ENCODE measurements around the gene TICAM1. TPM values are rescaled to one million over a fixed set of nuclear protein-coding genes. Genes with fewer than 3 reads are reported as not detected.
"Not testable (repeated sequence)": the region's sequence is repeated elsewhere in the genome, so short reads cannot be mapped to it uniquely, and the experiment has no call there.

The TICAM1 gene
- total RNA-seq, 1 donor from 2014 or later, result 39.4 TPM

- Mint-ChIP-seq H3K4me3 (no peak overlapping the region), H3K27ac (no peak overlapping the region), H3K27me3 (no peaks in the 10 kb centered on the region), H3K36me3 (ENCODE audit: low read depth) (peaks cover 49% of the 10 kb centered on the region), H3K4me1 (peaks cover 23% of the 10 kb centered on the region), H3K9me3 (no peaks in the 10 kb centered on the region)
- no peak for DNase-seq
- ATAC-seq (ENCODE audit: low read depth), result no peak
- POLR2A ChIA-PET, result interaction anchor here (0.8 kb wide), 1 partner anchor 28 kb away, joined by 3 read pairs; no protein-coding TSS in a partner anchor
- no peak for TF ChIP-seq CTCF (IDR thresholded peaks at IDR 0.05)
- CTCF ChIA-PET, result interaction anchor here (1.5 to 1.7 kb wide), 2 partner anchors 9 to 35 kb away, joined by 5 to 6 read pairs; no protein-coding TSS in a partner anchor
- intact Hi-C loops (cut with micrococcal nuclease), result no loop called here
Measured at GRCh38 chr19:4844348-4845179, 13.1 kb upstream of the TICAM1 start.

GRCh38 chr19:4843647-4843965 is 12.1 kb upstream of the TICAM1 start:
- H3K27me3 Mint-ChIP-seq, result no peaks in the 10 kb centered on the region
- no peak for TF ChIP-seq CTCF (IDR thresholded peaks at IDR 0.05)
- no peaks in the 10 kb centered on the region for H3K9me3 Mint-ChIP-seq
- CTCF ChIA-PET, result no interaction called here
- no peak for ATAC-seq (ENCODE audit: low read depth)
- H3K4me3 Mint-ChIP-seq, result no peak overlapping the region
- intact Hi-C loops (cut with micrococcal nuclease), result no loop called here
- no peak overlapping the region for H3K27ac Mint-ChIP-seq
- peaks cover 57% of the 10 kb centered on the region for H3K36me3 Mint-ChIP-seq (ENCODE audit: low read depth)
- POLR2A ChIA-PET, result interaction anchor here (0.6 kb wide), 1 partner anchor 62 kb away, joined by 3 read pairs; no protein-coding TSS in a partner anchor
- peaks cover 18% of the 10 kb centered on the region for H3K4me1 Mint-ChIP-seq
- DNase-seq, result no peak

- H3K27me3 Mint-ChIP-seq, result no peaks in the 10 kb centered on the region
- H3K36me3 Mint-ChIP-seq (ENCODE audit: low read depth), result peaks cover 45% of the 10 kb centered on the region
- no peaks in the 10 kb centered on the region for H3K9me3 Mint-ChIP-seq
- intact Hi-C loops (cut with micrococcal nuclease), result no loop called here
- DNase-seq (no peak), ATAC-seq (ENCODE audit: low read depth) (no peak)
- CTCF ChIA-PET, result interaction anchor here (2.5 kb wide), 1 partner anchor 11 kb away, joined by 6 read pairs; no protein-coding TSS in a partner anchor
- POLR2A ChIA-PET, result interaction anchor here (0.6 to 0.7 kb wide), 2 partner anchors 12 to 1210 kb away, joined by 3 read pairs; no protein-coding TSS in a partner anchor
- no peak for TF ChIP-seq CTCF (IDR thresholded peaks at IDR 0.05)
- H3K4me3 Mint-ChIP-seq, result no peak overlapping the region
- no peak overlapping the region for H3K27ac Mint-ChIP-seq
- H3K4me1 Mint-ChIP-seq, result peaks cover 17% of the 10 kb centered on the region
Measured at GRCh38 chr19:4839192-4839591, 7.7 kb upstream of the TICAM1 start.

GRCh38 chr19:4832776-4833175 is 1.3 kb upstream of the TICAM1 start:
- intact Hi-C loops (cut with micrococcal nuclease), result no loop called here
- no peaks in the 10 kb centered on the region for H3K9me3 Mint-ChIP-seq
- H3K4me3 Mint-ChIP-seq, result peak overlapping the region; percentile 32
- no peak for TF ChIP-seq CTCF (IDR thresholded peaks at IDR 0.05)
- DNase-seq, result no peak
- H3K36me3 Mint-ChIP-seq (ENCODE audit: low read depth), result peaks cover 20% of the 10 kb centered on the region
- CTCF ChIA-PET, result no interaction called here
- H3K4me1 Mint-ChIP-seq, result peaks cover 40% of the 10 kb centered on the region
- POLR2A ChIA-PET, result interaction anchor here (0.7 kb wide), 1 partner anchor 23 kb away, joined by 8 read pairs; no protein-coding TSS in a partner anchor
- peak overlapping the region; percentile 94 for H3K27ac Mint-ChIP-seq
- no peak for ATAC-seq (ENCODE audit: low read depth)
- no peaks in the 10 kb centered on the region for H3K27me3 Mint-ChIP-seq

GRCh38 chr19:4831979-4832340 is 448 bp upstream of the TICAM1 start:
- Mint-ChIP-seq H3K27ac (peak overlapping the region; percentile 94), H3K4me1 (peaks cover 40% of the 10 kb centered on the region), H3K36me3 (ENCODE audit: low read depth) (peaks cover 16% of the 10 kb centered on the region), H3K4me3 (peak overlapping the region; percentile 90)
- H3K27me3 Mint-ChIP-seq; H3K9me3 Mint-ChIP-seq; DNase-seq; ATAC-seq (ENCODE audit: low read depth): not testable (repeated sequence)
- intact Hi-C loops (cut with micrococcal nuclease), result loop anchor here (1.0 kb wide), 1 partner anchor 298 kb away; no protein-coding TSS in a partner anchor
- POLR2A ChIA-PET, result interaction anchor here (0.6 to 1.4 kb wide), 6 partner anchors 21 to 299 kb away, joined by 3 to 10 read pairs (median 5); partner anchors contain the start of gene PLIN3
- CTCF ChIA-PET, result interaction anchor here (8.0 kb wide), 1 partner anchor 22 kb away, joined by 53 read pairs; no protein-coding TSS in a partner anchor
